ENCODE data around the gene NTM.
"Not testable (repeated sequence)": the region's sequence is repeated elsewhere in the genome, so short reads cannot be mapped to it uniquely, and the experiment has no call there.

Gene NTM

GRCh38 chr11:131370090-131370751, at the start of gene NTM:
Gene NTM, plus strand, starts transcription at chr11:131370615.
- no peak for DNase-seq (ENCODE audit: low spot score)

- DNase-seq (ENCODE audit: low spot score): no peak
These were observed 45.4 kb upstream of the NTM start for GRCh38 chr11:131324921-131325570.

DNA sequence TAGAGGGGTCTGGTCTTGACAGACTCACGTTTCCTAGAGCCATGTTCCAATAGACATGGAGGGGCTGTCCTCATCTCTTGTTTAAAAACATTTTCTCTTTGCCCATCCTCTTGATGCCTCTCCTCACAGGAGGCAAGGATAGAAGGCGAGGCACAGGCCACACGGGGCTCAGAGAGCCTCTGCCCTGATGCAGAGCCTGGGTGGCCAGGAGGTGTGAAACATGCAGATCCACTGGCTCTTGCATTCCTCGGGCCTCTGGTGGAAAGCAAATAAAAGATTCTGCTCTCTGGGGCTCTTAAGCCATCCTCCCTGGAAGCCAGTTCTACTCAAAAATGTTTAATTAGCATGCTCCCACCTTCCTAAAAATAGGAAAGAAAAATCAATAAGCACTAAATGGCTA, 43.6 kb upstream of the NTM start:
- no peak for DNase-seq (ENCODE audit: low spot score)

GRCh38 chr11:131327421-131327820, 43.0 kb upstream of the NTM start:
- DNase-seq (ENCODE audit: low spot score): no peak

- DNase-seq (ENCODE audit: low spot score): no peak
These were observed 41.6 kb upstream of the NTM start for GRCh38 chr11:131328843-131329242.

- DNase-seq (ENCODE audit: low spot score): no peak
These were observed 39.4 kb upstream of the NTM start for GRCh38 chr11:131331010-131331409.

DNA sequence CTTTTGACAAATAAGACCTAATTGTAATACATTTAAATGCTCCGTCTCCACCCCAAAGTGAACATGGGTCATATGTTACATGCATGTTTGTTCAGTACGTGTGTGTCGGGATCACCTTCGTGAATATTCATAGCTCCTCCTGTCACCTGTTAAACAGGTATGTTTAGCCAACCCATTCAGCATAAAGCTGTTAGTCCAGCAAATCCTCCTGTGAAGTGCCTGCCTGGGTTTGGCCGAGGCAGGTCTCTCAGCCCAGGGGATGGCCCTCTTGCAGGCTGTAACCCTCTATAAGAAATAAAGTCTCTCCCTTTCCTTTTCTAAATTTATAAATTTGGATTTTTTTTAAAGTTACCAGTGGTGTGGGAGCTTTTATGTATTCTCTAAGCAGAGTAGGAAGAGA, 38.9 kb upstream of the NTM start:
- DNase-seq (ENCODE audit: low spot score): no peak

DNA sequence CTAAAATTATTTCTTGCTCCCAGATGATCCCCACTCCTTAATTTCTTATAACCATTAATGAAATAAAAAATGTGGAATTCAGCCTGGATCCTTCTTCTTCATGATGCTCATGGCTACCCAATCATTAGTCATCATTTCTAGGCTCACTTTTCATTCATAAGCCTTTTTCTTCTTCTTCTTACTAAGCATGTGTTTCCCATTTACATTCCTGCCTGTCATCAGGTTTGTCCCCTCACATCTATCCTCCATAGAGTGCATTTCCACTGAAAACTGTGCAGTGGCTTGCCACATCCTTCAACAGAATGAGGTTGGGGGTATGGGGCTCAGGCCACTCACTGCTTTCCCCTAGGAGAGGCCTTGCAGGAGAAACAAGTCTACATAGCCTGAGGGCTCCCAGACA, 35.8 kb upstream of the NTM start:
- DNase-seq (ENCODE audit: low spot score): no peak

GRCh38 chr11:131341900-131342299, 28.5 kb upstream of the NTM start:
- DNase-seq (ENCODE audit: low spot score): not testable (repeated sequence)

GRCh38 chr11:131342442-131342841, 28.0 kb upstream of the NTM start:
- not testable (repeated sequence) for DNase-seq (ENCODE audit: low spot score)

- no peak for DNase-seq (ENCODE audit: low spot score)
These were observed 25.0 kb upstream of the NTM start for GRCh38 chr11:131345406-131345805.

- no peak for DNase-seq (ENCODE audit: low spot score)
These were observed 20.9 kb upstream of the NTM start for GRCh38 chr11:131349368-131350086.

DNA sequence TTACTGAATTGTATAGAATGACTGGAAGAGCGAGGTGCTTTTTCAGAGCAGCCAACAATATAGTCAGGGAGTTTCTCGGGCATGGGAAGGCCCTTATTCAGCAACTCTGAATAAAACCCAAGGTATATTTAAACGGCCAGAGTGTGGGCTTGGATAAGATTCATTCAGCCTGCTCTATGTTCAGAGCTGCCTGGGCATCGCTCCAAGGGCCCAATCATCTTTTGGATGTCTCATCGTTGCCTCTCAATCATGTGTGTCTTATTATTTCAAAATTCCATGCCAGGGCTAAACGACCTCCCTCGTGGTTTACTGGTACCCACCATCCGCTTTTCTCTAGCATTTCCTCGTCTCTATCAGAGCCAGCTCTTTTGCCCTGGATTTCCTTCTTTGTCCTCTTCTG, 19.5 kb upstream of the NTM start:
- no peak for DNase-seq (ENCODE audit: low spot score)

DNA sequence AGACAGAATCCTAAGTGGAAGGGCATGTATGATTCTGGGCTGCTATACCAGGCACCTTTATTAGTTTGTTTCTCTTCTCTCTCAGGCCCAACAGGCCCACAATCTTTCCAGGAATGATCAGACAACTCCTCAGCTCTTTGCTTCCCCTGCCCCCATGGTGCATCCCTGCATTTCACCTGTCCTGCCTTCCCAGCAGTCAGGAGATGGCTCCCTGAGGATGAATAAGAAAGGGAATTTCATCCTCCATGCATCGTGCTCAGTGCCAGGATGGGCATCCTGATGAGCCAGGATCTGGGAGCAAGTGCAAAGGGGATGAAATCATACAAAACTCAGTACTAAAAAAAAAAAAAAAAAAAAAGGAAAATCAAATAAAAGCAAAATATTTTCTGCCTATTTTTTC, 18.6 kb upstream of the NTM start:
- DNase-seq (ENCODE audit: low spot score): no peak

DNA sequence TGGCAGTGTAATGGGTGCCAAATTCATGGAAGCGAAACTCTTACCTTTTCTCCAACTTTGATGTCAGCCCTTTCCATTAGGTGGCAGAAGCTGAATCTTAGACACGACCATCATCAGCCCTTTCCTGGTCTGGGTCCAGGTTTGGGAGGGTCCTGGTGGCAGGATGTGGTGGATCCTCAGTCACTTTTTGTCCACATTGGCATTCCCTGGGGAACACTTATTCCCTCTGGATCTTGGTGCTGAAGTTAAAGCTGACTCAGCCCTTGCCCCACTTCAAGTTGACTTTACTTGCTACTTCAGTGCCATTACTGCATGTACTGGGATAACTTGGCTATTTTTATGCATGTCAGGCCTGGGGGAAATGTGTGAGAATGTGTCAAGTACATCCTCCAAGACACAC, 16.6 kb upstream of the NTM start:
- no peak for DNase-seq (ENCODE audit: low spot score)

- no peak for DNase-seq (ENCODE audit: low spot score)
These were observed 16.1 kb upstream of the NTM start for GRCh38 chr11:131354251-131354701.

GRCh38 chr11:131356206-131356605, 14.2 kb upstream of the NTM start:
- DNase-seq (ENCODE audit: low spot score): no peak

DNA sequence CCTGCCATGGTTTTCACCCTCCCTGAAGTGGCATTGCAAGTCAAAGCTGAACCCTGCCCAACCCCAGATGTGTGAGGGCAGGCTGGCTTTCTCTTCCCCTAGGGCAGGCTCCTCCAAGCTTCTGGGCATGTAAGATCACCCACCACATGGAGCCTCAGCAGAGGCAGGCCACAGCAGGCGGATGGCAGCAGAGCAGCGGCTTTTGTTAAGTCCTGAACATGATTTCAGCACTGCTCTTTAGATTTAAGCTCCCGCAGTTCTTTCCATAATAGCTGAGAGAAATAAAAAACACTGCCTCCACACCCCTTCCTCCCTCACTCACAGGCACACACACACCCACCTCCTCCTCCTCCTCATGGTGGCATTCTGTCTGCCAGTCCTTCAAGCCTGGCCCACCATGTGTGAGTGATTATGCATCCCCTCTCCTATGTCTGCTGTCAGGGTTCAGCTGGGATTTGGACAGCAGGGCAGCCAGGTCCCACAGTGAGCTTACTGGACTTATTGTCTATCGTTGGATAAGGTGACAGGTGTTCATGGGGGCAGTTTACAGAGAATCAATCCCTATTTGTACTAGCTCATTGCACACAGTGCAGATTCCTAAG, 5.0 kb upstream of the NTM start:
- no peak for DNase-seq (ENCODE audit: low spot score)

GRCh38 chr11:131370901-131371790, 731 bp downstream of the NTM start:
- DNase-seq (ENCODE audit: low spot score): no peak

GRCh38 chr11:131371791-131372104, 1.3 kb downstream of the NTM start:
- DNase-seq (ENCODE audit: low spot score): no peak

- DNase-seq (ENCODE audit: low spot score): no peak
These were observed 2.0 kb downstream of the NTM start for GRCh38 chr11:131372234-131372962.

Data from hepatic stellate cell (primary cell).